Right atrium auricular region (tissue), 2 donors: Measurements from ENCODE around the gene SEL1L3. TPM values are rescaled to one million over a fixed set of nuclear protein-coding genes. Genes with fewer than 3 reads are reported as not detected.

Experiments used
- DNase-seq: peaks from one replicate; pipeline ENCODE4 v3.0.0-alpha.2; 2019; ENCODE audit warnings: low spot score
- H3K27ac ChIP-seq, 2 donors: fragments of 200-600 bp; sonication (generic); 1 replicate in 1 of 2; 2 replicates in 1 of 2; pipeline ENCODE4 v1.5.1; 2016 to 2019
- H3K27me3 ChIP-seq, 2 donors: fragments of 200-600 bp; sonication (generic); one replicate each; pipeline versions ENCODE4 v1.5.1 to v1.6.0; 2017 to 2019
- H3K36me3 ChIP-seq: fragments of 200-600 bp; sonication (generic); one replicate; pipeline ENCODE4 v1.5.1; 2016
- H3K4me1 ChIP-seq, 2 donors: fragments of 200-600 bp; sonication (generic); one replicate each; pipeline versions ENCODE4 v1.5.1 to v1.6.0; 2017 to 2019
- H3K4me3 ChIP-seq, 2 donors: fragments of 200-600 bp; sonication (generic); 1 replicate in 1 of 2; 2 replicates in 1 of 2; pipeline ENCODE4 v1.5.1; 2017 to 2019; ENCODE audit warnings: mild to moderate bottlenecking in 1 of 2, moderate library complexity in 1 of 2
- H3K9me3 ChIP-seq, 2 donors: fragments of 200-600 bp; sonication (generic); one replicate each; pipeline ENCODE4 v1.5.1; 2019
- CTCF ChIP-seq, 2 donors: fragments of 200-600 bp; sonication (generic); IDR thresholded peaks; one replicate each; pipeline ENCODE4 v1.5.1; 2019; ENCODE audit warnings: antibody characterized with exemption in 2 of 2
- total RNA-seq, 2 donors: library from RNA; depleted of rRNA; stranded (reverse); fragments of >200 nt; gene quantifications; one replicate each; pipeline ENCODE4 v1.1.0, GENCODE V29; 2016

SEL1L3 gene
- total RNA-seq, 2 donors from 2014 or later = 5.4 to 7.2 TPM

GRCh38 chr4:25729564-25729963 is 133.2 kb downstream of the SEL1L3 start:
- DNase-seq = no peak
- H3K9me3 ChIP-seq = no peaks in the 10 kb centered on the region
- no peak for TF ChIP-seq CTCF (IDR thresholded peaks at IDR 0.05)
- H3K4me1 ChIP-seq = no peaks in the 10 kb centered on the region
- H3K4me3 ChIP-seq = no peak overlapping the region
- no peaks in the 10 kb centered on the region for H3K36me3 ChIP-seq
- no peak overlapping the region for H3K27ac ChIP-seq
- H3K27me3 ChIP-seq = no peaks in the 10 kb centered on the region

GRCh38 chr4:25728886-25729285 is 133.9 kb downstream of the SEL1L3 start:
- Histone ChIP-seq H3K9me3 (no peaks in the 10 kb centered on the region), H3K27me3 (no peaks in the 10 kb centered on the region), H3K36me3 (no peaks in the 10 kb centered on the region), H3K4me3 (no peak overlapping the region), H3K27ac (no peak overlapping the region), H3K4me1 (no peaks in the 10 kb centered on the region)
- no peak for TF ChIP-seq CTCF (IDR thresholded peaks at IDR 0.05)
- DNase-seq = no peak

GRCh38 chr4:25727711-25728493 is 134.9 kb downstream of the SEL1L3 start:
- TF ChIP-seq CTCF (IDR thresholded peaks at IDR 0.05) = no peak
- H3K36me3 ChIP-seq = no peaks in the 10 kb centered on the region
- no peak overlapping the region for H3K4me3 ChIP-seq
- no peak for DNase-seq
- no peak overlapping the region for H3K27ac ChIP-seq
- no peaks in the 10 kb centered on the region for H3K9me3 ChIP-seq
- no peaks in the 10 kb centered on the region for H3K27me3 ChIP-seq
- H3K4me1 ChIP-seq = no peaks in the 10 kb centered on the region

- Histone ChIP-seq H3K27me3 (no peaks in the 10 kb centered on the region), H3K27ac (no peak overlapping the region), H3K9me3 (no peaks in the 10 kb centered on the region), H3K4me1 (no peaks in the 10 kb centered on the region), H3K4me3 (no peak overlapping the region), H3K36me3 (no peaks in the 10 kb centered on the region)
- TF ChIP-seq CTCF (IDR thresholded peaks at IDR 0.05) = no peak
- DNase-seq = no peak
These were observed 136.9 kb downstream of the SEL1L3 start for GRCh38 chr4:25725870-25726269.

GRCh38 chr4:25723409-25723808 is 139.4 kb downstream of the SEL1L3 start:
- no peak for TF ChIP-seq CTCF (IDR thresholded peaks at IDR 0.05)
- Histone ChIP-seq H3K4me3 (no peak overlapping the region), H3K9me3 (no peaks in the 10 kb centered on the region), H3K27ac (no peak overlapping the region), H3K27me3 (no peaks in the 10 kb centered on the region), H3K36me3 (no peaks in the 10 kb centered on the region), H3K4me1 (no peaks in the 10 kb centered on the region)
- no peak for DNase-seq

GRCh38 chr4:25722964-25723363 is 139.8 kb downstream of the SEL1L3 start:
- no peaks in the 10 kb centered on the region for H3K36me3 ChIP-seq
- H3K27ac ChIP-seq = no peak overlapping the region
- no peak for DNase-seq
- H3K27me3 ChIP-seq = no peaks in the 10 kb centered on the region
- no peaks in the 10 kb centered on the region for H3K4me1 ChIP-seq
- no peak for TF ChIP-seq CTCF (IDR thresholded peaks at IDR 0.05)
- no peaks in the 10 kb centered on the region for H3K9me3 ChIP-seq
- H3K4me3 ChIP-seq = no peak overlapping the region
